GM18870 (cell line): ENCODE results near the gene FAM204A.

Source experiments
- ATAC-seq: cut with Tn5 transposase; IDR thresholded peaks from one replicate; pipeline ENCODE4 v1.9.1; 2021; ENCODE audit warnings: moderate library complexity; ENCODE audit not compliant: unreplicated experiment

Gene FAM204A

GRCh38 chr10:118286051-118286838 is 55.9 kb downstream of the FAM204A start:
- no peak for ATAC-seq

- no peak for ATAC-seq
Measured at GRCh38 chr10:118282670-118283069, 59.5 kb downstream of the FAM204A start.

DNA sequence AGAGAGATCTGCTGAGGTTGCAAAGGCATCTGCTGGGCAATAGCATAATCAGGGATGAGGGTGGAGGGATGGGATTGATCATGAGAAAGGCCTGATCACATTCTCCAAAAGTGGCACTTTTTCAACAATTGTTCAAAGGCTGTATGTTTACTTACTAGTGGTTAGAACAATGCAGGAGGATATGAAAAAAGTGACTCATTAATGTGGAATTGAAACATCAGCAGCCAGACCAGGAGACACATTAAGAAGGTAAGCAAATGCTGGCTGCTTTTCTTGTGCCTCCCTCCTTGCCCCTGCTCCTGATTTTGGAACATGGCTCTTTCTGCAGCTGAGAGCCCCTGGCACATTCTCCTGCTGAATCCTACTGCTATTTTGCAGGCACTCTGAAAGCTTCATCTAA is 63.5 kb downstream of the FAM204A start:
- no peak for ATAC-seq

- ATAC-seq, result no peak
Measured at GRCh38 chr10:118277871-118278270, 64.3 kb downstream of the FAM204A start.

GRCh38 chr10:118276727-118277126 is 65.4 kb downstream of the FAM204A start:
- no peak for ATAC-seq

- no peak for ATAC-seq
Measured at GRCh38 chr10:118276204-118276603, 65.9 kb downstream of the FAM204A start.

GRCh38 chr10:118273662-118274061 is 68.5 kb downstream of the FAM204A start:
- no peak for ATAC-seq

DNA sequence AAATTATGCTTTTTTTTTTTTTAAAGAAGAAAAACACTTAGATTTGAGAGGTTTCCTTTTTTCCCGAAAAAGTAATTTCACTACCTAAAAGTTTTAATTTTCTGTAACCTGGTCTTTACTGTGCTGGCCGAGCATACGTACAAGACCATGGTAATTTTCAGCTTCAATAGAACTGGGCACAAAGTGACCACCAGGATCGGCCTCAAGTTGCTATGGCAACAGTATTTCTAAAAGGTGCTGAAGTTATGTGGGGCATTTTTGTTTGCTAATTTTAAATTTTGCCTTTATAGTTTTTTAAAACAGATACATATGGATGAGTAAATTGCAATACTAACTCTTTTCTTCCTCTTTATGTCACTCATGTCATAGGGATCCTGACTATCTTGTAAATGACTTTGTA is 69.4 kb downstream of the FAM204A start:
- ATAC-seq, result no peak

DNA sequence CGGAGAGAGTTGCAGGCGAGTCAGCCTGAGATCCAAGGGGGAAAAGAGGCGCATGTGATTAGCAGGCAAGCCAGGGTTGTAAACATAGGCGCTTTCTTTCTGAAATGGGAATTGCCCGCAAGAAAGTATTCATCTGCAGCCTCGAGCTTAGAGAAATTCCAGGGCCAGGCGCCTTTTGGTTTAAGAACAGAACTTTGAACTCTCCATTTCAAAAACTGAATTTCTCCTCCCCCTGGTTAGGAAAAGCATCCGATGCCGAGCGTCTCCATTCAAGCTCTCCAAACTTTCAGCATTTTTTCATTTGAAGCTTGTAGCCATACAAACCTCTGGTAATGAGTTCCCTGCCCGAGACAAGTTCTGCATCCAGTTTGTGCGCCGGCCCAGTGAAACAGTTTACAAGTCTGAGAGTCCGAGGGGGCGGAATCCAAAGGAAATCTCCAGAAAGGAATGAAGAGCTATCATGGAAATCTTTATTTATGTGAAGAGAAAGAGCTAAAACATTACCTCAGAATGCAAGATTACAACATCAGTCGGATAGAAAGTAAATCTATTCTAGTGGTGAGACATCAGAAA is 69.9 kb downstream of the FAM204A start:
- ATAC-seq, result no peak

DNA sequence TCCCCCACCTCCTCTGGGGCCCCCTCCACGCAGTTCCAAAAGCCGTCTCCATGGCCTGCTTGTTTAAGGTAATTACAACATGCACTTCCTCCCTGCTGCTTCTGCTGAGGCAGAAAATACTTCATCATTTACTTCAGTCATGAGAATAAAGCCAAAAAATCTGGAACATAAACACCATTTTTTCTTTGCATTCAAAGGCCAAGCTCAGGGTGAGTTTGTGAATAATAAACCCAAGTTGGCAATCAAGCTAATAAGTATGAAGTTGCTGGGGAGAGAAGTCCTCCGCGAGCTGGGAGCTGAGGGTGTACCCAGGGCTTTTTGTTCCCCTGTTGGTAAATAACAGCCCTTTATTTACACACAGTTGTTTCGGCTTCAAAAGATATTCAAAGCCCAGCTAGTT is 70.5 kb downstream of the FAM204A start:
- ATAC-seq, result no peak

- ATAC-seq, result no peak
Measured at GRCh38 chr10:118266098-118266748, 75.9 kb downstream of the FAM204A start.

GRCh38 chr10:118264838-118265470 is 77.2 kb downstream of the FAM204A start:
- ATAC-seq, result no peak

DNA sequence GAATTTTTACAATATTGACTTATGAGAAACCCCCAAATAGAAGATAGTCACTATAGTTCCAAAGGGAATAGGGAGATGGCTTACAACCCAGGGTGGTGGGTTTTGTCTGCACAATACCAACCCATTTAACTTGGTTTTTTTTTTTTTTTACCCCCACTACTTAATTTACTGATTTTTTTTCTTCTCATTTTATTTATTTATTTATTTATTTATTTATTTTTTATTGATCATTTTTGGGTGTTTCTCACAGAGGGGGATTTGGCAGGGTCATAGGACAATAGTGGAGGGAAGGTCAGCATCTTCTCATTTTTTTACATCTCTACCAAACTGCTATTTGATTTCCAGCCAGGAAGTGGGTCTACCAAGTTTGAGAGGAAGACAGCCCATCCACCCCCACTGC is 77.9 kb downstream of the FAM204A start:
- ATAC-seq, result no peak

DNA sequence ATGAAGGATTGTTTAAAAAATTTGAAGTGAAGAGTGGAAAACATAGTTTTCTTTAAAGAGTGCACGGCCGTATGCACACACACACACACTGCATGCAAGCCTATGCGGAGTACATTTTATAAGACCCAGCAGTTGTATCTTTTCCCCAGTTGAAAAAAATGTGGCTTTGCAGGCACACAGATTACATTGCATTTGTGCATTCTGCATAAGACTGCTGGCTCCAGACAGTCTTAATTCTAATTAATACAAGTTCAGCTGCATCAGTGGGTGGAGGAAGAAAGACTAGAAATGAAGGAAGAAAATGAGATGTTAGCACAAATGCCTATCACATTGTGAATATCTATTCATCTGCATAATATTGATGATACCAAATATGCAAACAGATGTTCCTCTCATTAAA is 79.6 kb downstream of the FAM204A start:
- no peak for ATAC-seq

GRCh38 chr10:118259288-118259906 is 82.7 kb downstream of the FAM204A start:
- ATAC-seq, result no peak

GRCh38 chr10:118258285-118258684 is 83.8 kb downstream of the FAM204A start:
- no peak for ATAC-seq

GRCh38 chr10:118256825-118257570 is 85.1 kb downstream of the FAM204A start:
- no peak for ATAC-seq

- ATAC-seq, result no peak
Measured at GRCh38 chr10:118256209-118256608, 85.9 kb downstream of the FAM204A start.

DNA sequence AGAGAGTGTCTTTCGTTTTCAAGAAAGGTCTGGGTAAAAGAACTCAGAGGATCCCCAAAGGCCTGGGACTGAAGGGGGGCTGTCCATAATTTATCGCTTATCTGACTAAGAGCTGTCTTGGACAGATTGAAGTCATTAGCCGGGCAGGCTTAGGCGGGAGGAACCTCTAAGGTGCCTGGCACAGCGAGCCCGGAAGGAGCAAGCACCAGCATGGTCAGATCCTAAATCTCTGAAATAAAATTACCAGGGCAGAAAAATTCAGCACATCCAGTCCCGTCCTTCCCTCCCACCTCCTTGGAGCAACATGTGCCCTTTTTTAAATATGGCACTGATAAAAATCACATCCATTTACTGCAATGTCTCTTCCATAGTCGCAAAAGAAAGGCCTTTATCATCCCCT is 86.8 kb downstream of the FAM204A start:
- no peak for ATAC-seq

DNA sequence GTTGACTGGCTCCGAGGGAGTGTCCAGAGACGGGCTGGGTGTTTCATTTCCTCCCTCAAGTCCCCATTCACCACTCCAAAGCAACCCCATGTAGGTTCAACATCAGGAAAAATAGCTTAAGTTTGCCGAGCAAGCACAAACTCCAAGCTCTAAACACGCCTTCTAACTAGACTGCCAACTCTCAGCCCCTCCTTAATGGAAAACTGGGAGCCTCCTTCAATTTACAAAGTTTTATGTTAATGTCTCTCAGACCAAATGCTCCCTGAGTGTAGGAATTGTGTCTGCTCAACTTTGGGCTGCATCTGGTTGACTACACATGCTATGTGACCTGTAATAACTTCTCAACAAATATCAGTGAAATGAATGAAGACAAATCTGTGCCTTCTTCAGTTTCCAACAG is 87.5 kb downstream of the FAM204A start:
- ATAC-seq, result no peak

DNA sequence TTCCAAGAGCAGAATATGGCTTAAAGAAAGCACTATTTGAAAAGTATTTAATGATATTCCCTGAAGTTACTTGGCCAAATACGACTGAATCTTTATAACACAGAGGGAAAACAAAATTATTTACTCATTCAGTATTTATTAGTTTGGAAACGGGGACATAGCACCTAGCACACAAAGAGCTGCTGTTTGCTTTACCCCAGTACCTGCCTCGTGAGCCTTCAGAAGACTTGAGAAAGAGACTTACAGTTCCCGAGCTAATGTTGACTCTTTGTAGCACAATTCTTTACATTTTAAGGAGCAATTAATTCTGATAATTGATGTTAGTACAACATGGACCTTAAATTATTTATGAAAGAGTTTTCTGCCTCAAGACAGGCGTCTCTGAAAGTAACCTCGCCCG is 88.7 kb downstream of the FAM204A start:
- ATAC-seq, result no peak
